HG03066 (cell line): ENCODE results near the gene PTPRK.

Experiments
- ATAC-seq: cut with Tn5 transposase; IDR thresholded peaks from one replicate; pipeline ENCODE4 v1.9.1; 2021; ENCODE audit warnings: low read depth; ENCODE audit not compliant: unreplicated experiment

PTPRK gene

GRCh38 chr6:128161263-128161662 is 359.1 kb downstream of the PTPRK start:
- no peak for ATAC-seq

- no peak for ATAC-seq
These were observed 361.9 kb downstream of the PTPRK start for GRCh38 chr6:128158496-128158895.

DNA sequence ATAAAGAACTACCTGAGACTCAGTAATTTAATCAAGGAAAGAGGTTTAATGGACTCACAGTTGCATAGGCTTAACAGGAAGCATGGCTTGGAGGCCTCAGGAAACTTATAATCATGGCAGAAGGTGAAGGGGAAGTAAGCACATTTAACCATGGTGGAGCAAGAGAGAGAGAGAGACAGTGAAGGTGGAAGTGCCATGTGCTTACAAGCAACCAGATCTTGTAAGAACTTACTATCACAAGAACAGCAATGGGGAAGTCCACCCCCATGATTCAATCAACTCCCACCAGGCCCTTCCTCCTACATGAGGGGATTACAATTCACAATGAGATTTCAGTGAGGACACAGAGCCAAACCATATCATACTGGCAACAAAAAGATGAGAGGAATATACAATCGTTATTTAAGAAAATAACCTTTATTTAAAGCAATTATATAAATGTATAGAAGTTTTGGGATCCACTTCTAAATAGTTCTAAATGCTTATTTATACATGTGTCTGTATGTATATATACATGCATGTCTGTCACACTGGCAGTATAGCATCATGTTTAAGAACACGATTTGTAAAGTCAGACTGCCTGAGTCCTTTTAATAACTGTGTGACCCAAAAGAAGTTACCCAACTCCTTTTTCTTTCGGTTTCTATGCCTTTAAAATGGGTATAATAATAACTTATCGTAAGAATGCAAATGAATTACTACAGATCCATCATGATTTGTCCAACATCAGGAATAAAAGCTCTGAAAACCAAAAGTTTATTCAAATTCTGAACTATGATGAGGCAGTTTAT is 363.9 kb downstream of the PTPRK start:
- ATAC-seq = no peak

- no peak for ATAC-seq
These were observed 364.6 kb downstream of the PTPRK start for GRCh38 chr6:128155826-128156225.

- ATAC-seq = no peak
These were observed 367.8 kb downstream of the PTPRK start for GRCh38 chr6:128152551-128152950.

DNA sequence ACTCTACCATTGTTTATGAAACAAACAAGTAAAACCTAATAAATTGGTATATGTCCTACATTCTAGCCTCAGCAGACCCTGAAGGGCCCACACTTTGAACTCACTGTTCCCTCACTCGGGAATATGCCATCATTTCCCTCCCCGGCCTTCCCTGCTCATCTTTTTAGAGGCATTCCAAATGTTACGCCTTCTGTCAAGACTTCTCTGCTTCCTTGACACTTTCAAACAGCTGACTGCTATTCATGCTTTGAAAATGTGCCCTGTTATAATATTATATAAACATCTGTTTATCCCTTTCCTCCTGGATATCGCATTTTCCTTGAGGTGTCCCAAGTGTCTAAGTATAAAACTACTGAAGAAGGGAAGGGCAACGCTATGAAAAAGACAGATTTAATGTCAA is 370.0 kb downstream of the PTPRK start:
- no peak for ATAC-seq

DNA sequence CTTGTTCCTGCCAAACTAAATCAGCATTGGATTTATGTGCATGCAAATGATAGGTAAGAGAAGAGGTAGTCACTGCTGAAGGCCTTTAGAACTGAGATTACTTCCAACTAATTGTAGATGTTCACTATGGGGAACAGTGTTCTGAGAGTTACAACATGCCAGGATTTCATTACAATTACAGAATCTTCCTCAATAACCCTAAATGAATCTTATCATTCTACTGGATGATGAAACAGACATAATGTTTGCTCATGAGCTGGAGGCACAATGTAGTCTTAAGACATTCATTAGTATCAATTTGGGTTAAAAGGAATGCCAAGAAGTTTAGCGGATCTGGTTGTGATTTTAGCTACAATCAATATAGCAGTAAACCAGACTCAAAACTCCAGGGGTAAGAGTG is 370.6 kb downstream of the PTPRK start:
- ATAC-seq = no peak

- no peak for ATAC-seq
These were observed 376.1 kb downstream of the PTPRK start for GRCh38 chr6:128144320-128144719.

DNA sequence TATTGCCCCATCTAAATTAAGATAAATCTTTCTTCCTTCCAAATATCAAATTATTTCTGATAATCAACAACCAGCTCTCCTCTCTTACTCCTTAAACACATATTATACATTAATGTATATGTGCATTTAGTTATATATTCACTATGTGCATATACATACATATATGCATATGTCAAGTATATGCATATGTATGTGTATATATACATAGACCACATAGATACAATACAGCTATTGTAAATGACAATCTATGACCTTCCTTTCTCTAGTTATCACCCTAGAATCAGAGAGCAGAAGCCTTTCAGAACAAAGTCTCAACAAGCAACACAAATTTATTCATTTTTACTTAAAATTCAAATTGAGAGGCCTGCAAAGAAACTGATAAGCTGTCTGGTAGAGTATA is 378.5 kb downstream of the PTPRK start:
- ATAC-seq = no peak

- ATAC-seq = no peak
These were observed 380.9 kb downstream of the PTPRK start for GRCh38 chr6:128139519-128139918.

DNA sequence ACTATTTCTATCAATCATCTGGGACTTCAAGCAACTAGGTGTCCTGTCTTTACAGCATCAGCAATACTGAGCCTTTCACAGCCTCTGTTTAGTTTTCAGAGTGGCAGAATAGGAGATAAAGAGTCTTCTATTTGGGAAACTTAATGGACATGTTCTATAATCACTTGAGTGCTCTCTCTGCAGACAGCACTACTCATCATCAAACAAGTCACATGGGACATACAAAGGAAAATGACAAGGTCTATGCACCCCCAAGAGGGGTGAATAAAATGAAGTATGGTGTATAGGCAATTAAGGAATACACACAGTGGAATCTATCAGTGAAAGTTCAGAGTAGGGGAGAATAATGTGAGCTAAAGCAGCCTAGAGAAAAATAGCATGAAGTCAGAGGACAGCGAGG is 381.7 kb downstream of the PTPRK start:
- ATAC-seq = no peak

DNA sequence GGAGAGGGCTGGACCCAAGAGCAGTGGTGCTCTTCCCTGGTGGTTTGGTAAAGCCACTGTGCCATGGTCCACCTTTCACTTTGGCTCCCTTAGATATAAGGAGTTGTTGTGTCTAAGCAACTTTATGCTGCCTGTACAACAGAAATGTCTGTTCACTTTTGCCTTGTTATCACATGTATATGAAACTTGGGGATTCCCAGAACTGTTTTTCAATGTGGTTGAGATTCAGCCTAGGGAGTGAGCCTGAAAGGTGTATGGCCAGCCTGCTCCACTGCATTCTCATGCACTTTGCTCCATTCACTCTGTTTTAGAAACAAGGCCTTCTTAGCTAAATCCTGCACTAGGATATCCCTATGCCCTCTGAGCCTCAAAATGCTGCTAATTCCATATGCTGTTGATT is 385.1 kb downstream of the PTPRK start:
- no peak for ATAC-seq

- ATAC-seq = no peak
These were observed 388.8 kb downstream of the PTPRK start for GRCh38 chr6:128131566-128131965.

GRCh38 chr6:128131036-128131435 is 389.4 kb downstream of the PTPRK start:
- ATAC-seq = no peak

GRCh38 chr6:128129679-128130078 is 390.7 kb downstream of the PTPRK start:
- no peak for ATAC-seq

DNA sequence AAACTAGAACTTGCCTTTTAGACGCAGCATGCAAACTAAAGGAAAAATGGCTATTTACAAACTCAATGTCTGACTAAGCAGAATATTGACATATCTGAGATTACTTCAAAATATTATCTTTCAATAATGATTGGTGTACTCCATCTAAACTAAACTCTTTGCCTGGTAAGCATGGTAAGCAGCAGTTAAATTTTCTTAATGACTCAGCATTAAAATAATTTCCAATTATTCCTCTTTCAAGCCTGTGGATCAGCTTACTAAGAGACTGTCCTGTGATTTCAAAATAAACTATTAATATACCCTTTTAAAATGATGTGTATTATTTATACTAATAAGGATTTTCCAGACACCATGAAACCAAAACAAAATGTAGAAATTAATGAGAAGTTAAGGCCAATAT is 392.7 kb downstream of the PTPRK start:
- ATAC-seq = no peak

- ATAC-seq = no peak
These were observed 395.7 kb downstream of the PTPRK start for GRCh38 chr6:128124713-128125112.

GRCh38 chr6:128121610-128122009 is 398.8 kb downstream of the PTPRK start:
- ATAC-seq = no peak

DNA sequence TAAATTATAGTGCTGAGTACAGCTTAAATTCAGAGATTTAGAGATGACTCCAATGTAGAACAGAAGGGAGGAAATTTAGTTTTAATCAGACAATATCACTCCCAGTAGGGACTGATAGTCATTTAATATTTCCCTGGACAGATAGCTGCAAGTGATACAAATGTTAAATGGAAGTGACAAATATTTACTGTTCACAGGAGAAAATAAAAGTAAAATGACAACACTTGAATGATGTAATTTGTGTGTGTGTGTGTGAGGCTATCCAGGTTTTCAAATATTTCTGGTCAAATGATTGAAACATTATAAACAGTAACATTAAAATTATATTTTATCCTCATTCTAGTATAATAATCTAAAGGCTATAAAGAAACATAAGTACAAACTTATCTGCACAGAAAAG is 399.2 kb downstream of the PTPRK start:
- ATAC-seq = no peak

DNA sequence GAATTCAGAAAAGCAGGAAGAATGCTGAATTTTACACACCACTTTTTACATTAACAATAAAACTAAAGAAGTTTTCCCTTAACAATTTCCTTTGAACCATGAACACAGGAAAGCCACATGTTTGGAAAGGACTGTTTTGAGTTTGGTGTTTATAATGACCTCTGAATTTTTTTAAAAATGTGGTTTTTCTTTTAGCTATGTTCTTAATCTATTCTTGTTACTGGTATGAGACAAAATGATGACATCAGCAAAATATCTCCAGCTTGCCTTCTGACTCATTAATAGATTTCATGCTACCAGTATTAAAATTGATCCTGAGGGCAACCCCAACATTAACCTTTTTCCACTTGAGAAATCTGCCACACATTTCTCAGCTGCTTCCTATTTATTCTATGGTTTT is 402.0 kb downstream of the PTPRK start:
- ATAC-seq = no peak

- ATAC-seq = no peak
These were observed 402.5 kb downstream of the PTPRK start for GRCh38 chr6:128117916-128118315.

- ATAC-seq = no peak
These were observed 406.2 kb downstream of the PTPRK start for GRCh38 chr6:128114164-128114563.

- ATAC-seq = no peak
These were observed 407.9 kb downstream of the PTPRK start for GRCh38 chr6:128112494-128112893.
